ENCODE measurements around the gene NUP107. TPM values are rescaled to one million over a fixed set of nuclear protein-coding genes. Genes with fewer than 3 reads are reported as not detected.
A peak's percentile ranks its signal among the peaks of the same experiment; 100 is the strongest.

NUP107 gene
- total and polyA plus RNA-seq, 12 donors, result 9.9 to 25.7 (median 21.8) TPM

- 95 to 96% methylated on average over 3 of the region's 3 CpGs for WGBS, 2 donors
- no peak for ATAC-seq
- intact Hi-C loops (cut with DNase I), result no loop called here
- TF ChIP-seq CTCF (IDR thresholded peaks at IDR 0.05), result no peak
- Histone ChIP-seq H3K36me3 (no peaks in the 10 kb centered on the region), H3K4me3 (no peak overlapping the region), H3K4me1 (peaks cover 0 to 50% (median 5%) of the 10 kb centered on the region in 9 donors), H3K27me3 (no peaks in the 10 kb centered on the region), H3K27ac (peak overlapping the region in 1 of 10 donors; percentile 83), H3K9me3 (no peaks in the 10 kb centered on the region)
- no peak for DNase-seq
Measured at GRCh38 chr12:68788554-68789143, 101.9 kb downstream of the NUP107 start.

GRCh38 chr12:68789144-68789878 is 102.5 kb downstream of the NUP107 start:
- H3K9me3 ChIP-seq, result no peaks in the 10 kb centered on the region
- H3K27ac ChIP-seq, result no peak overlapping the region
- H3K27me3 ChIP-seq, result no peaks in the 10 kb centered on the region
- no peak overlapping the region for H3K4me3 ChIP-seq
- intact Hi-C loops (cut with DNase I), result no loop called here
- ATAC-seq (no peak), DNase-seq (no peak)
- no peaks in the 10 kb centered on the region for H3K36me3 ChIP-seq
- TF ChIP-seq CTCF (IDR thresholded peaks at IDR 0.05), result no peak
- H3K4me1 ChIP-seq, result peaks cover 0 to 43% (median 5%) of the 10 kb centered on the region in 9 donors
- 95 to 96% methylated on average over 14 of the region's 14 CpGs for WGBS, 2 donors

GRCh38 chr12:68790081-68790951 is 103.5 kb downstream of the NUP107 start:
- intact Hi-C loops (cut with DNase I), result no loop called here
- WGBS, 2 donors, result 96 to 97% methylated on average over 13 of the region's 13 CpGs

More at GRCh38 chr12:68790081-68790951, 103.5 kb downstream of the NUP107 start:
- H3K4me1 ChIP-seq, result peaks cover 0 to 33% (median 5%) of the 10 kb centered on the region in 9 donors
- no peaks in the 10 kb centered on the region for H3K9me3 ChIP-seq
- no peak overlapping the region for H3K27ac ChIP-seq
- TF ChIP-seq CTCF (IDR thresholded peaks at IDR 0.05), result no peak
- no peak for ATAC-seq
- H3K36me3 ChIP-seq, result no peaks in the 10 kb centered on the region
- no peak for DNase-seq
- H3K4me3 ChIP-seq, result no peak overlapping the region
- H3K27me3 ChIP-seq, result no peaks in the 10 kb centered on the region
